Measurements from ENCODE around the gene ACOX1. TPM values are rescaled to one million over a fixed set of nuclear protein-coding genes. Genes with fewer than 3 reads are reported as not detected.

The ACOX1 gene
- total RNA-seq, 1 experiment from 2014 or later: 50.2 TPM

- CTCF ChIA-PET: interaction anchor here (2.2 kb wide), 1 partner anchor 9 kb away, joined by 10 read pairs; the partner anchor contains the start of gene CDK3
Observed at GRCh38 chr17:75991396-75991795, 12.4 kb upstream of the ACOX1 start.

GRCh38 chr17:75987041-75987440 is 8.1 kb upstream of the ACOX1 start:
- intact Hi-C loops (cut with micrococcal nuclease): no loop called here
- Histone ChIP-seq H3K27ac (ENCODE audit: low read depth, low read length) (no peak overlapping the region), H3K36me3 (ENCODE audit: control insufficient read depth in 1 of 2, insufficient read depth in 2 of 2, low read length in 2 of 2) (no peaks in the 10 kb centered on the region; a peak in 1 of 4 replicates), H3K4me1 (ENCODE audit: control insufficient read depth in 1 of 2, insufficient read depth in 2 of 2, low read length in 2 of 2) (peaks cover 5 to 18% of the 10 kb centered on the region in 2 experiments; a peak in 2 of 4 replicates), H3K4me2 (ENCODE audit: low read length) (peak overlapping the region; percentile 4; the same call in 1 of the 2 replicates), H4K20me1 (ENCODE audit: insufficient read depth) (no peaks in the 10 kb centered on the region), H3K4me3 (replicated peaks in 1 of 2; ENCODE audit: low read depth in 1 of 2, low read length in 2 of 2) (no peak overlapping the region), H2AFZ (ENCODE audit: low read depth, low read length, poor library complexity, severe bottlenecking) (no peak overlapping the region), H3K9me2 (ENCODE audit: insufficient read depth) (no peaks in the 10 kb centered on the region), H3K9ac (ENCODE audit: low read length) (no peak overlapping the region), H3K27me3 (ENCODE audit: insufficient read depth, low read length) (no peaks in the 10 kb centered on the region), H3K9me3 (ENCODE audit: control insufficient read depth in 1 of 2, insufficient read depth in 1 of 2, low read depth in 1 of 2, low read length in 2 of 2) (no peaks in the 10 kb centered on the region), H3K79me2 (ENCODE audit: insufficient read depth, low read length) (no peaks in the 10 kb centered on the region)
- BruUV-seq (replicated peaks): no TSS peak
- ChIA-PET POLR2A (no interaction called here), CTCF (no interaction called here), RAD21 (ENCODE audit: low non-redundant PET in 1 of 2, low total read pairs in 2 of 2, uncharacterized antibody in 2 of 2, unreplicated experiment in 2 of 2) (no interaction called here)
- DNase-seq (ENCODE audit: low read depth, low spot score) (no peak), ATAC-seq (0 out of 2 replicates have a peak, but pooled peaks have one; percentile 21)
- no peak for TF ChIP-seq YY1 (IDR thresholded peaks at IDR 0.05; ENCODE audit: extremely low read depth, insufficient replicate concordance, low read depth, low read length)
- TF ChIP-seq EZH2 (IDR thresholded peaks at IDR 0.05): no peak
- TF ChIP-seq JUND (IDR thresholded peaks at IDR 0.05): no peak

More at GRCh38 chr17:75991396-75991795, 12.4 kb upstream of the ACOX1 start:
- no TSS peak for BruUV-seq (replicated peaks)
- Histone ChIP-seq H3K79me2 (ENCODE audit: insufficient read depth, low read length) (no peaks in the 10 kb centered on the region), H3K4me2 (ENCODE audit: low read length) (no peak overlapping the region), H2AFZ (ENCODE audit: low read depth, low read length, poor library complexity, severe bottlenecking) (no peak overlapping the region), H3K9ac (ENCODE audit: low read length) (no peak overlapping the region), H3K9me2 (ENCODE audit: insufficient read depth) (no peaks in the 10 kb centered on the region), H3K4me3 (replicated peaks in 1 of 2; ENCODE audit: low read depth in 1 of 2, low read length in 2 of 2) (no peak overlapping the region), H3K36me3 (ENCODE audit: control insufficient read depth in 1 of 2, insufficient read depth in 2 of 2, low read length in 2 of 2) (no peaks in the 10 kb centered on the region; a peak in 1 of 4 replicates), H3K9me3 (ENCODE audit: control insufficient read depth in 1 of 2, insufficient read depth in 1 of 2, low read depth in 1 of 2, low read length in 2 of 2) (no peaks in the 10 kb centered on the region), H3K27ac (ENCODE audit: low read depth, low read length) (no peak overlapping the region), H4K20me1 (ENCODE audit: insufficient read depth) (no peaks in the 10 kb centered on the region), H3K4me1 (ENCODE audit: control insufficient read depth in 1 of 2, insufficient read depth in 2 of 2, low read length in 2 of 2) (peaks cover 3 to 13% of the 10 kb centered on the region in 2 experiments; a peak in 3 of 4 replicates), H3K27me3 (ENCODE audit: insufficient read depth, low read length) (no peaks in the 10 kb centered on the region)
- TF ChIP-seq ZFX (IDR thresholded peaks at IDR 0.05) (no peak), TCF7L2 (IDR thresholded peaks at IDR 0.05; ENCODE audit: borderline replicate concordance, extremely low read depth, insufficient read depth, insufficient read length) (no peak), EZH2phosphoT487 (IDR thresholded peaks at IDR 0.05; ENCODE audit: borderline replicate concordance) (no peak), RAD21 (IDR thresholded peaks at IDR 0.05; ENCODE audit: low read depth) (no peak), SIN3A (IDR thresholded peaks at IDR 0.05; ENCODE audit: low read depth) (no peak), YY1 (IDR thresholded peaks at IDR 0.05; ENCODE audit: extremely low read depth, insufficient replicate concordance, low read depth, low read length) (no peak), ATF3 (IDR thresholded peaks at IDR 0.05) (no peak), MAX (IDR thresholded peaks at IDR 0.05) (no peak), CBX3 (IDR thresholded peaks at IDR 0.05; ENCODE audit: low read depth) (no peak), EZH2 (IDR thresholded peaks at IDR 0.05) (no peak), POLR2A (IDR thresholded peaks at IDR 0.05; ENCODE audit: borderline replicate concordance, extremely low read depth, insufficient read depth, insufficient read length) (no peak)
- intact Hi-C loops (cut with micrococcal nuclease): no loop called here
- ChIA-PET POLR2A (interaction anchor here (0.6 to 1.2 kb wide), 2 partner anchors 9 to 87 kb away, joined by 3 read pairs; partner anchors contain the start of genes CDK3 and MRPL38), RAD21 (ENCODE audit: low non-redundant PET in 1 of 2, low total read pairs in 2 of 2, uncharacterized antibody in 2 of 2, unreplicated experiment in 2 of 2) (interaction anchor here in 1 of 2 experiments (0.6 kb wide), 1 partner anchor 28 kb away, joined by 6 read pairs; no protein-coding TSS in a partner anchor)
- DNase-seq (ENCODE audit: low read depth, low spot score): no peak
- no peak for ATAC-seq

Measured in HCT116 (cell line).